PFSK-1 (cell line): Measurements from ENCODE around the gene PCCB.

ENCODE experiments used
- FOXP2 ChIP-seq: optimal IDR thresholded peaks from 2 replicates; pipeline ENCODE3; 2011; ENCODE audit warnings: borderline replicate concordance, control low read depth, inconsistent platforms; ENCODE audit not compliant: insufficient read depth; ENCODE audit errors: extremely low read length, extremely low read depth
- POLR2AphosphoS5 ChIP-seq: IDR thresholded peaks from 2 replicates; pipeline ENCODE4 v1.6.1; 2012; ENCODE audit warnings: low read depth, mild to moderate bottlenecking, control low read depth, low read length, moderate library complexity
- REST ChIP-seq, 2 experiments: IDR thresholded peaks; 2 replicates each; pipeline versions ENCODE4 v1.6.1 to v1.8.0; 2011 to 2012; ENCODE audit warnings: low read depth in 2 of 2, low read length in 2 of 2, control low read depth in 1 of 2, inconsistent platforms in 1 of 2, mild to moderate bottlenecking in 1 of 2, moderate library complexity in 1 of 2; ENCODE audit not compliant: insufficient read depth in 1 of 2
- SIN3A ChIP-seq: IDR thresholded peaks from 2 replicates; pipeline ENCODE4 v1.6.1; 2012; ENCODE audit warnings: mild to moderate bottlenecking, low read length, moderate library complexity, borderline replicate concordance; ENCODE audit not compliant: insufficient read depth
- TAF1 ChIP-seq: IDR thresholded peaks from 2 replicates; pipeline ENCODE4 v1.6.1; 2012; ENCODE audit warnings: low read length, control low read depth, borderline replicate concordance; ENCODE audit not compliant: insufficient read depth

PCCB gene

GRCh38 chr3:136251511-136251910 lies 1.4 kb downstream of the PCCB start:
- TF ChIP-seq TAF1 (no peak), POLR2AphosphoS5 (no peak), SIN3A (no peak), REST (IDR thresholded peaks at IDR 0.05; ENCODE audit: insufficient read depth in 1 of 2, low read depth in 2 of 2, low read length in 2 of 2) (no peak), FOXP2 (no peak)

GRCh38 chr3:136255672-136256406 lies 5.7 kb downstream of the PCCB start:
- TF ChIP-seq SIN3A: no peak
- no peak for TF ChIP-seq TAF1
- TF ChIP-seq FOXP2: no peak
- TF ChIP-seq REST (IDR thresholded peaks at IDR 0.05; ENCODE audit: insufficient read depth in 1 of 2, low read depth in 2 of 2, low read length in 2 of 2): no peak
- TF ChIP-seq POLR2AphosphoS5: no peak

GRCh38 chr3:136258199-136258598 lies 8.1 kb downstream of the PCCB start:
- TF ChIP-seq SIN3A (no peak), FOXP2 (no peak), TAF1 (no peak), POLR2AphosphoS5 (no peak), REST (IDR thresholded peaks at IDR 0.05; ENCODE audit: insufficient read depth in 1 of 2, low read depth in 2 of 2, low read length in 2 of 2) (no peak)

GRCh38 chr3:136261826-136262225 lies 11.7 kb downstream of the PCCB start:
- TF ChIP-seq POLR2AphosphoS5 (no peak), REST (IDR thresholded peaks at IDR 0.05; ENCODE audit: insufficient read depth in 1 of 2, low read depth in 2 of 2, low read length in 2 of 2) (no peak), TAF1 (no peak), SIN3A (no peak), FOXP2 (no peak)

- TF ChIP-seq POLR2AphosphoS5 (no peak), REST (IDR thresholded peaks at IDR 0.05; ENCODE audit: insufficient read depth in 1 of 2, low read depth in 2 of 2, low read length in 2 of 2) (no peak), TAF1 (no peak), FOXP2 (no peak), SIN3A (no peak)
These were observed 12.4 kb downstream of the PCCB start for GRCh38 chr3:136262559-136262958.
